ENCODE data around the gene MTRF1L.
"Not testable (repeated sequence)": the region's sequence is repeated elsewhere in the genome, so short reads cannot be mapped to it uniquely, and the experiment has no call there.

DNA sequence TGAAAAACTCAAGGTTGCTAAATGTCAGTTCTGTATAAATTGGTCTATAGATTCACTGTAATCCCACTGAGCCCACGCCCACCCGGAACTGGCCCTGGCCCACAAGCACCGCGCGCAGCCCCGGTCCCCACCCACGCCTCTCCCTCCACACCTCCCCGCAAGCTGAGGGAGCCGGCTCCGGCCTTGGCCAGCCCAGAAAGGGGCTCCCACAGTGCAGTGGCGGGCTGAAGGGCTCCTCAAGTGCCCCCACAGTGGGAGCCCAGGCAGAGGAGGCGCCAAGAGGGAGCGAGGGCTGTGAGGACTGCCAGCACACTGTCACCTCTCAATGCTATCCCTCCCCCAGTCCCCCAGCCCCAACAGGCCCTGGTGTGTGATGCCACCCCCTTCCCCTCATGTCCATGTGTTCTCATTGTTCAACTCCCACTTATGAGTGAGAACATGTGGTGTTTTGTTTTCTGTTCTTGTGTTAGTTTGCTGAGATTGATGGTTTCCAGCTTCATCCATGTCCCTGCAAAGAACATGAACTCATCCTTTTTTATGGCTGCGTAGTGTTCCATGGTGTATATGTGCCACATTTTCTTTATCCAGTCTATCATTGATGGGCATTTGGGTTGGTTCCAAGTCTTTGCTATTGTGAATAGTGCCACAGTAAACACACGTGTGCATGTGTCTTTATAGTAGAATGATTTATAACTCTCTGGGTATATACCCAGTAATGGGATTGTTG lies 36.2 kb downstream of the MTRF1L start:
- TF ChIP-seq, protein P1, sequence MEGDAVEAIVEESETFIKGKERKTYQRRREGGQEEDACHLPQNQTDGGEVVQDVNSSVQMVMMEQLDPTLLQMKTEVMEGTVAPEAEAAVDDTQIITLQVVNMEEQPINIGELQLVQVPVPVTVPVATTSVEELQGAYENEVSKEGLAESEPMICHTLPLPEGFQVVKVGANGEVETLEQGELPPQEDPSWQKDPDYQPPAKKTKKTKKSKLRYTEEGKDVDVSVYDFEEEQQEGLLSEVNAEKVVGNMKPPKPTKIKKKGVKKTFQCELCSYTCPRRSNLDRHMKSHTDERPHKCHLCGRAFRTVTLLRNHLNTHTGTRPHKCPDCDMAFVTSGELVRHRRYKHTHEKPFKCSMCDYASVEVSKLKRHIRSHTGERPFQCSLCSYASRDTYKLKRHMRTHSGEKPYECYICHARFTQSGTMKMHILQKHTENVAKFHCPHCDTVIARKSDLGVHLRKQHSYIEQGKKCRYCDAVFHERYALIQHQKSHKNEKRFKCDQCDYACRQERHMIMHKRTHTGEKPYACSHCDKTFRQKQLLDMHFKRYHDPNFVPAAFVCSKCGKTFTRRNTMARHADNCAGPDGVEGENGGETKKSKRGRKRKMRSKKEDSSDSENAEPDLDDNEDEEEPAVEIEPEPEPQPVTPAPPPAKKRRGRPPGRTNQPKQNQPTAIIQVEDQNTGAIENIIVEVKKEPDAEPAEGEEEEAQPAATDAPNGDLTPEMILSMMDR (conservative IDR thresholded peaks at IDR 0.05; ENCODE audit: low read depth, low read length), result not testable (repeated sequence)
- not testable (repeated sequence) for TF ChIP-seq EZH2 (IDR thresholded peaks at IDR 0.05; ENCODE audit: low read length, unreplicated experiment); EZH2phosphoT487 (IDR thresholded peaks at IDR 0.05; ENCODE audit: borderline replicate concordance, low read length)

Measured in PC-3 (cell line).